Measurements from ENCODE around the gene KANSL1L.

DNA sequence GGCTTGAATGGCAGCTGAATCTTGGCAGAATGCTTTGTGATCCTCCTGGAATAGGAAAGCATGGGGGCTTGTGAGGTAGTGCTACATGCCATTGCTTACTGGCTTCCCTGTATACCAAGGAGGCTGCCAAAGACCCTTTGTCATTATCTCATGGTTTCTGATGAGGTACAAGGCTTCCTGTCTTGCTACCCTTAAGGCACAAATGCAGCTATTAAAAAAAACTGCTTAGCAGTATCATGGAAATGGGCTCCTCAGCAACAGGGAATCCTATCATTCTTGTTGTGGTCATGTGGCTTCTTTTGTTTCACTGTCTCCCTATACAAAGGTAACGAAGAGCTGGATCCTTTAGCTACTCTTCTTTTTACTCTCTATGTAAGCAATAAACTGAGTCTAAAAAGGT, 6.6 kb upstream of the KANSL1L start:
- TF ChIP-seq, protein P1, sequence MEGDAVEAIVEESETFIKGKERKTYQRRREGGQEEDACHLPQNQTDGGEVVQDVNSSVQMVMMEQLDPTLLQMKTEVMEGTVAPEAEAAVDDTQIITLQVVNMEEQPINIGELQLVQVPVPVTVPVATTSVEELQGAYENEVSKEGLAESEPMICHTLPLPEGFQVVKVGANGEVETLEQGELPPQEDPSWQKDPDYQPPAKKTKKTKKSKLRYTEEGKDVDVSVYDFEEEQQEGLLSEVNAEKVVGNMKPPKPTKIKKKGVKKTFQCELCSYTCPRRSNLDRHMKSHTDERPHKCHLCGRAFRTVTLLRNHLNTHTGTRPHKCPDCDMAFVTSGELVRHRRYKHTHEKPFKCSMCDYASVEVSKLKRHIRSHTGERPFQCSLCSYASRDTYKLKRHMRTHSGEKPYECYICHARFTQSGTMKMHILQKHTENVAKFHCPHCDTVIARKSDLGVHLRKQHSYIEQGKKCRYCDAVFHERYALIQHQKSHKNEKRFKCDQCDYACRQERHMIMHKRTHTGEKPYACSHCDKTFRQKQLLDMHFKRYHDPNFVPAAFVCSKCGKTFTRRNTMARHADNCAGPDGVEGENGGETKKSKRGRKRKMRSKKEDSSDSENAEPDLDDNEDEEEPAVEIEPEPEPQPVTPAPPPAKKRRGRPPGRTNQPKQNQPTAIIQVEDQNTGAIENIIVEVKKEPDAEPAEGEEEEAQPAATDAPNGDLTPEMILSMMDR (IDR thresholded peaks at IDR 0.05; ENCODE audit: insufficient read depth, low read length, poor library complexity, severe bottlenecking): no peak
- no peak for TF ChIP-seq EZH2phosphoT487 (conservative IDR thresholded peaks at IDR 0.05; ENCODE audit: low read length)
